Naive thymus-derived CD8-positive, alpha-beta T cell (primary cell): ENCODE results near the gene TAP1. TPM values are rescaled to one million over a fixed set of nuclear protein-coding genes. Genes with fewer than 3 reads are reported as not detected.
A peak's percentile ranks its signal among the peaks of the same experiment; 100 is the strongest.

ENCODE experiments used
- ATAC-seq, 2 donors: fragments of 150-1000 bp; cut with Tn5 transposase in 1 of 2; sonication (Bioruptor Pico), chemical (Tn5 transposase) in 1 of 2; 1 replicate in 1 of 2; 2 replicates in 1 of 2; pipeline ENCODE4 v1.10.0; 2021; ENCODE audit warnings: mild to moderate bottlenecking in 2 of 2, moderate library complexity in 2 of 2
- POLR2A ChIA-PET: fragments of 350-600 bp; sonication (Branson Sonifier 250); formaldehyde crosslinking; loops from one replicate; lab custom pipeline; 2021; ENCODE audit warnings: antibody characterized with exemption; lab: Charles Lee
- DNase-seq, 10 donors: peaks; one replicate each; pipeline versions ENCODE4 v3.0.0 to v3.0.0-alpha.2; 2020 to 2022
- H3K27ac Mint-ChIP-seq, 10 donors: one replicate each; pipeline ENCODE4 v1.8.0; 2020 to 2022; ENCODE audit warnings: mild to moderate bottlenecking in 10 of 10, mixed read lengths in 10 of 10, moderate library complexity in 4 of 10, inconsistent platforms in 1 of 10
- H3K27me3 Mint-ChIP-seq, 5 donors: one replicate each; pipeline ENCODE4 v1.8.0; 2021 to 2022; ENCODE audit warnings: mixed read lengths in 5 of 5
- H3K36me3 Mint-ChIP-seq, 3 donors: one replicate each; pipeline ENCODE4 v1.8.0; 2020 to 2022; ENCODE audit warnings: mixed read lengths in 3 of 3, mild to moderate bottlenecking in 2 of 3, inconsistent platforms in 1 of 3
- H3K4me1 Mint-ChIP-seq, 4 donors: one replicate each; pipeline ENCODE4 v1.8.0; 2021 to 2022; ENCODE audit warnings: mixed read lengths in 4 of 4
- H3K4me3 Mint-ChIP-seq, 10 donors: one replicate each; pipeline ENCODE4 v1.8.0; 2020 to 2022; ENCODE audit warnings: mild to moderate bottlenecking in 10 of 10, mixed read lengths in 10 of 10, moderate library complexity in 6 of 10, inconsistent platforms in 1 of 10
- H3K9me3 Mint-ChIP-seq, 9 donors: one replicate each; pipeline ENCODE4 v1.8.0; 2020 to 2022; ENCODE audit warnings: mixed read lengths in 9 of 9, mild to moderate bottlenecking in 3 of 9, inconsistent platforms in 1 of 9, moderate library complexity in 1 of 9
- polyA plus RNA-seq, 3 donors: library from polyadenylated mRNA; unstranded; fragments of 300-500 nt; fragmentation: Illumina TruSeq; gene quantifications; one replicate each; pipeline ENCODE4 v1.2.3, GENCODE V29; 2021
- total RNA-seq, 8 experiments: library from RNA in 2 of 8; stranded (reverse) in 2 of 8; gene quantifications; one replicate each; pipeline ENCODE4 v1.2.3 and lab custom pipeline; 2021 to 2026

Gene TAP1, protein sequence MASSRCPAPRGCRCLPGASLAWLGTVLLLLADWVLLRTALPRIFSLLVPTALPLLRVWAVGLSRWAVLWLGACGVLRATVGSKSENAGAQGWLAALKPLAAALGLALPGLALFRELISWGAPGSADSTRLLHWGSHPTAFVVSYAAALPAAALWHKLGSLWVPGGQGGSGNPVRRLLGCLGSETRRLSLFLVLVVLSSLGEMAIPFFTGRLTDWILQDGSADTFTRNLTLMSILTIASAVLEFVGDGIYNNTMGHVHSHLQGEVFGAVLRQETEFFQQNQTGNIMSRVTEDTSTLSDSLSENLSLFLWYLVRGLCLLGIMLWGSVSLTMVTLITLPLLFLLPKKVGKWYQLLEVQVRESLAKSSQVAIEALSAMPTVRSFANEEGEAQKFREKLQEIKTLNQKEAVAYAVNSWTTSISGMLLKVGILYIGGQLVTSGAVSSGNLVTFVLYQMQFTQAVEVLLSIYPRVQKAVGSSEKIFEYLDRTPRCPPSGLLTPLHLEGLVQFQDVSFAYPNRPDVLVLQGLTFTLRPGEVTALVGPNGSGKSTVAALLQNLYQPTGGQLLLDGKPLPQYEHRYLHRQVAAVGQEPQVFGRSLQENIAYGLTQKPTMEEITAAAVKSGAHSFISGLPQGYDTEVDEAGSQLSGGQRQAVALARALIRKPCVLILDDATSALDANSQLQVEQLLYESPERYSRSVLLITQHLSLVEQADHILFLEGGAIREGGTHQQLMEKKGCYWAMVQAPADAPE
- total RNA-seq = 100 to 1,000 TPM; 113 TPM
- polyA plus RNA-seq = 100 to 1,000 TPM; 197 to 283 (median 230) TPM
- total RNA-seq (lab: John Stamatoyannopoulos, UW) = 174 to 788 (median 210) reads per million in 6 experiments

DNA sequence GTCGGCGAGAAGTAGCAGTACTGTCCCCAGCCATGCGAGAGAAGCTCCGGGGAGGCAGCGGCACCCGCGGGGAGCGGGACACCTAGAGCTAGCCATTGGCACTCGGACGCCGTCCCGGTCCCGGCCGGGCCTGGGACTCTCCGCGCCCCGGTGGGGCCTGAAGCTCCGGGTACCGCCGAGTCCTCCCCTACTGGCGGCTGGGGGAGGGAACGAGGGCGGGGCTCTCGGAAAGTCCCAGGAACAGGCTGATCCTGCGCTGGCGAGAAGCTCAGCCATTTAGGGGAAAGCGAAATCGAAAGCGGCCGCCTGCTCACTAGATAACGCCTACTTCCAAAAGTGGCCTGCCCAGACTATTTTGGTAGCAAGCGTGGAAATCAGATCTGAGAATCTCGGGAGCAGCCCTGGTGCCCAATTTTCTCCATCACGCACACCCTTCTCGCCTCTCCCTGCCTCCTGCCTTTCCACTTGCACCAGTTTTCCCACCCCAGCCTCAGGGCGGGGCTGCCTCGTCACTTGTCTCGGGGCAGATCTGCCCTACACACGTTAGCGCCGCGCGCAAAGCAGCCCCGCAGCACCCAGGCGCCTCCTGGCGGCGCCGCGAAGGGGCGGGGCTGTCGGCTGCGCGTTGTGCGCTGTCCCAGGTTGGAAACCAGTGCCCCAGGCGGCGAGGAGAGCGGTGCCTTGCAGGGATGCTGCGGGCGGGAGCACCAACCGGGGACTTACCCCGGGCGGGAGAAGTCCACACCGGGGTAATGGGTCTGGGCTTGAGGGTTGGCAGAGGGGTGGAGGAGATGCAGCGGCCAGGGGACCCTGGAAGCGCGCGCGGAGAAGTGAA is at the start of gene TAP1, which contains the start of gene PSMB9:
TSS of gene TAP1 (minus strand) at position 164 of the 835 bp plus-strand sequence. CDS start at position 96, 68 bp downstream.
TSS of gene PSMB9 (plus strand) at position 652 of the 835 bp plus-strand sequence. CDS start at position 690, 38 bp downstream.
- POLR2A ChIA-PET = interaction anchor here (0.6 to 7.9 kb wide), 16 partner anchors 11 to 1262 kb away, joined by 3 to 743 read pairs (median 6); partner anchors contain the start of genes B3GALT4, BRD2, HLA-DMA and HLA-DMB
- peaks cover 46 to 76% (median 72%) of the 10 kb centered on the region in 4 donors for H3K4me1 Mint-ChIP-seq
- ATAC-seq (peak; percentile 82 to 83), DNase-seq (peak; percentile 88 to 99 (median 92))
- H3K4me3 Mint-ChIP-seq = peak within 1 kb of the TSS; percentile 90 to 100 (median 98)
- no peaks in the 10 kb centered on the region for H3K9me3 Mint-ChIP-seq
- H3K27ac Mint-ChIP-seq = peak within 1 kb of the TSS; percentile 98 to 100 (median 100)
- H3K36me3 Mint-ChIP-seq = peaks cover 25 to 70% (median 50%) of the 10 kb centered on the region in 3 donors
- H3K27me3 Mint-ChIP-seq = no peaks in the 10 kb centered on the region

- H3K36me3 Mint-ChIP-seq = peaks cover 0 to 5% (median 0%) of the 10 kb centered on the region in 3 donors
These were observed 41.5 kb upstream of the TAP1 start for GRCh38 chr6:32895006-32895345.

GRCh38 chr6:32894085-32895005 is 40.8 kb upstream of the TAP1 start:
- POLR2A ChIA-PET = interaction anchor here (0.5 to 7.3 kb wide), 23 partner anchors 8 to 541 kb away, joined by 3 to 137 read pairs (median 5); partner anchors contain the start of genes BRD2, HLA-DMA, PSMB8 and PSMB9
- Mint-ChIP-seq H3K27ac (peak overlapping the region; percentile 93 to 98 (median 97)), H3K4me1 (peaks cover 21 to 56% (median 44%) of the 10 kb centered on the region in 4 donors), H3K36me3 (peaks cover 0 to 5% (median 0%) of the 10 kb centered on the region in 3 donors), H3K4me3 (peak overlapping the region; percentile 97 to 100 (median 99)), H3K27me3 (no peaks in the 10 kb centered on the region), H3K9me3 (no peaks in the 10 kb centered on the region)
- peak; percentile 97 to 98 for ATAC-seq
- peak; percentile 90 to 98 (median 94) for DNase-seq

More at GRCh38 chr6:32895006-32895345, 41.5 kb upstream of the TAP1 start:
- POLR2A ChIA-PET = interaction anchor here (0.5 to 7.3 kb wide), 19 partner anchors 8 to 541 kb away, joined by 3 to 137 read pairs (median 5); partner anchors contain the start of genes BRD2, HLA-DMA, PSMB8 and PSMB9
- H3K4me3 Mint-ChIP-seq = peak overlapping the region; percentile 97 to 100 (median 99)
- H3K27me3 Mint-ChIP-seq = no peaks in the 10 kb centered on the region
- peak overlapping the region; percentile 93 to 98 (median 97) for H3K27ac Mint-ChIP-seq
- peaks cover 21 to 56% (median 44%) of the 10 kb centered on the region in 4 donors for H3K4me1 Mint-ChIP-seq
- DNase-seq (no peak), ATAC-seq (peak; percentile 8 to 11)
- H3K9me3 Mint-ChIP-seq = no peaks in the 10 kb centered on the region

GRCh38 chr6:32890831-32891230 is 37.3 kb upstream of the TAP1 start:
- Mint-ChIP-seq H3K36me3 (no peaks in the 10 kb centered on the region), H3K27ac (no peak overlapping the region), H3K4me3 (no peak overlapping the region), H3K9me3 (no peaks in the 10 kb centered on the region), H3K4me1 (peaks cover 14 to 34% (median 23%) of the 10 kb centered on the region in 4 donors), H3K27me3 (no peaks in the 10 kb centered on the region)
- POLR2A ChIA-PET = no interaction called here
- DNase-seq (no peak), ATAC-seq (no peak)

GRCh38 chr6:32889533-32889932 is 36.0 kb upstream of the TAP1 start:
- no peaks in the 10 kb centered on the region for H3K9me3 Mint-ChIP-seq
- H3K36me3 Mint-ChIP-seq = no peaks in the 10 kb centered on the region
- no peaks in the 10 kb centered on the region for H3K27me3 Mint-ChIP-seq
- ATAC-seq = no peak
- no peak for DNase-seq
- H3K4me3 Mint-ChIP-seq = no peak overlapping the region
- no peak overlapping the region for H3K27ac Mint-ChIP-seq
- peaks cover 5 to 23% (median 10%) of the 10 kb centered on the region in 4 donors for H3K4me1 Mint-ChIP-seq
- POLR2A ChIA-PET = interaction anchor here (0.8 kb wide), 1 partner anchor 64 kb away, joined by 3 read pairs; the partner anchor contains the start of gene HLA-DMA

DNA sequence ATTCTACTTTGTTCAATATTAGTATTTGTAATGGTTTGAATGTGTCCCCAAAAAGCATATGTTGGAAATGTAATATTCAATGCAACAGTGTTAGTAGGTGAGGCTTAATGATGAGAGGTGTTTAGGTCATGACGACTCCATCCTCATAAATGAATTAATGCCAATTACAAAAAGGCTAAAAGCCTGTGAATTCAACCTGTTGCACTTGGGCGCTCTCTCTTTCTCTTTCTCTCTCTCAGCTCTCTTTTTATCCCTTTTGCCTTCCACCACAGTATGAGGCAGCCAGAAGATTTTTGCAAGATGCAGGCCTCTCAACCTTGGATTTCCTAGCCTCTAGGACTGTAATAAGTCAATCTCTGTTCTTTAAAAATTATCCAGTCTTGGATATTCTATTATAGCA is 35.1 kb upstream of the TAP1 start:
- H3K27ac Mint-ChIP-seq = peak overlapping the region in 1 of 10 donors; percentile 33
- H3K9me3 Mint-ChIP-seq = no peaks in the 10 kb centered on the region
- H3K36me3 Mint-ChIP-seq = no peaks in the 10 kb centered on the region
- no peak overlapping the region for H3K4me3 Mint-ChIP-seq
- no peak for ATAC-seq
- H3K4me1 Mint-ChIP-seq = peaks cover 5 to 16% (median 5%) of the 10 kb centered on the region in 4 donors
- POLR2A ChIA-PET = no interaction called here
- DNase-seq = no peak
- no peaks in the 10 kb centered on the region for H3K27me3 Mint-ChIP-seq

GRCh38 chr6:32887616-32888015 is 34.1 kb upstream of the TAP1 start:
- Mint-ChIP-seq H3K36me3 (no peaks in the 10 kb centered on the region), H3K27ac (no peak overlapping the region), H3K4me3 (no peak overlapping the region), H3K27me3 (no peaks in the 10 kb centered on the region), H3K4me1 (peaks cover 0 to 10% (median 1%) of the 10 kb centered on the region in 4 donors), H3K9me3 (no peaks in the 10 kb centered on the region)
- DNase-seq (no peak), ATAC-seq (no peak)
- POLR2A ChIA-PET = no interaction called here

DNA sequence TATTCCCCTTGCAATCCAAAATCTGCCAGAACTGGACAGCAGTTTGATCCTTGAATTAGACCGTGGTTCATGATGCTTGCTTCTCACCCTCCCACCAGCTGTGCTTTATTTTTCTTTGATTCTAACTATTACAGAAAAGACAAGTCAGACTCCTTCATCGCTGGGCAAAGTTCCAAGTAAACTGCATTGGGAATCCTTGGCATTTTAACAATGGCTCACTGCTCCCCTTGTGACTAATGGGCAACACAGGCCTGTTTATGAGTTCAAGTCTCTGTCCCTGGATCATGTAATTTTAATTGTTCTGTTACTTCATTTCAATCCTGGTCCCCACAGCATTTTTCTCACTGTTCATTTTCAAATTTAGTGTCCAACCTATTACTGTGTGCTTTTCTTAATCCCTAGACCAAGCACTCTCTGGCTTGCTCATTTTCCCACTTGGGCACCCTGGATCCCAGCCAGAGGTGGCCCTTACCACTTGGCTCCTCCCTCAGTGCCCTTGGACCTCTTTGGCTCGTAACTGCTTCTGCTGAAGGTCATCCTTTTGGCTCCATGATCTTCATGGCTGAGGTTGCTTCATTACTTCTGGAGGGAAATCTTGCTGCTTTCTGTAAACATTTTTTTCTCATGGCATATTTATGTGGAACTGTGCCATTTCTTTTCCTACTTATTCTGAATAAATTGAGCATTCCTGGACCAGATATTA is 33.3 kb upstream of the TAP1 start:
- Mint-ChIP-seq H3K4me3 (no peak overlapping the region), H3K36me3 (no peaks in the 10 kb centered on the region), H3K27me3 (no peaks in the 10 kb centered on the region), H3K4me1 (peaks cover 0 to 8% (median 2%) of the 10 kb centered on the region in 4 donors), H3K9me3 (no peaks in the 10 kb centered on the region), H3K27ac (peak overlapping the region in 3 of 10 donors; percentile 2 to 47 (median 19))
- ATAC-seq = no peak
- POLR2A ChIA-PET = interaction anchor here (1.3 to 2.3 kb wide), 3 partner anchors 7 to 98 kb away, joined by 6 to 10 read pairs (median 7); no protein-coding TSS in a partner anchor
- no peak for DNase-seq

- Mint-ChIP-seq H3K9me3 (no peaks in the 10 kb centered on the region), H3K36me3 (peaks cover 0 to 8% (median 1%) of the 10 kb centered on the region in 3 donors), H3K4me3 (no peak overlapping the region), H3K4me1 (peaks cover 0 to 5% (median 2%) of the 10 kb centered on the region in 4 donors), H3K27me3 (no peaks in the 10 kb centered on the region), H3K27ac (peak overlapping the region in 1 of 10 donors; percentile 58)
- DNase-seq = peak in 3 of 10 donors; percentile 74 to 78 (median 76)
- ATAC-seq = peak; percentile 61 to 67
- POLR2A ChIA-PET = interaction anchor here (0.6 to 2.3 kb wide), 4 partner anchors 8 to 362 kb away, joined by 3 to 10 read pairs (median 6); no protein-coding TSS in a partner anchor
These were observed 32.3 kb upstream of the TAP1 start for GRCh38 chr6:32885698-32886286.

DNA sequence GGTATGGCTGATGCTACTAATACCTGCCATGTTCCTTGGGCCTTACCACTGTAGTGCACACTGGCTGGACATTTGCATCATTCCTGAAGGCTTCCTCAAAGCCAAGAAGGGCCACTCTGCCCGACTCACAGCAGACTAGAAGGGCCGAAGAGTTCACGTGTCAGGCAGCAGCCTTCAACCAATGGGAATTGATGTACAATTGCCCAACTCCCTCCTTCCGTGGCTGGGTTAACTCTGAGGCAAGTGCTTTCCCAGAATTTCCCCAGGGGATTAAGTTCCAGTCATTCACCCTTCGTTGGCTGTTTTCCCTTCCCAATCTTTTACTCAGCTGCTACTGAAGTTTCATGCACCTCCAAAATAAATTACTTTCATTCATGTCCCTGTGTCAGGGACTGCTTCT is 30.3 kb upstream of the TAP1 start:
- Mint-ChIP-seq H3K4me3 (no peak overlapping the region), H3K27me3 (peaks cover 0 to 3% (median 0%) of the 10 kb centered on the region in 5 donors), H3K27ac (no peak overlapping the region), H3K9me3 (no peaks in the 10 kb centered on the region), H3K36me3 (peaks cover 5 to 25% (median 13%) of the 10 kb centered on the region in 3 donors), H3K4me1 (peaks cover 0 to 5% (median 2%) of the 10 kb centered on the region in 4 donors)
- DNase-seq = no peak
- POLR2A ChIA-PET = interaction anchor here (0.9 kb wide), 2 partner anchors 76 to 105 kb away, joined by 3 read pairs; no protein-coding TSS in a partner anchor
- no peak for ATAC-seq
